COR-L47 (cell line): ENCODE data around the gene ADGRE2.

Experiments
- DNase-seq: peaks from one replicate; lab custom pipeline; 2025; lab: John Stamatoyannopoulos, UW

Gene ADGRE2

GRCh38 chr19:14735915-14736314, 42.4 kb downstream of the ADGRE2 start:
- no peak for DNase-seq

- no peak for DNase-seq
Observed at GRCh38 chr19:14733574-14733973, 44.8 kb downstream of the ADGRE2 start.

DNA sequence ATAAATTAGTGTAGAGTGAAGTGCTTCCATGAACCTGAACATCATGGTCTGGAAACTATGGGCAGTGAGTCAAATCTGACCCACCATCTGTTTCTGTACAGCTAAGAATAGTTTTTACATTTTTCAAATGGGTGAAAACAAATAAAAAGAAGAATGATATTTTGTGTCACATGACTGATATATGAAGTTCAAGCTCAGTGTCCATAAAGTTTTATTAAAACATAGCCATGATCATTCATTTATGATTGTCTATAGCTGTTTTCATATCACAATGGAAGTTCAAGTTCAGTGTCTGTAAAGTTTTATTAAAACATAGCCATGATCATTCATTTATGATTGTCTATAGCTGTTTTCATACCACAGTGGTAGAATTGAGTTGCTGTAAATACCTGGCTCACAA, 45.9 kb downstream of the ADGRE2 start:
- no peak for DNase-seq

GRCh38 chr19:14731200-14731599, 47.2 kb downstream of the ADGRE2 start:
- no peak for DNase-seq

DNA sequence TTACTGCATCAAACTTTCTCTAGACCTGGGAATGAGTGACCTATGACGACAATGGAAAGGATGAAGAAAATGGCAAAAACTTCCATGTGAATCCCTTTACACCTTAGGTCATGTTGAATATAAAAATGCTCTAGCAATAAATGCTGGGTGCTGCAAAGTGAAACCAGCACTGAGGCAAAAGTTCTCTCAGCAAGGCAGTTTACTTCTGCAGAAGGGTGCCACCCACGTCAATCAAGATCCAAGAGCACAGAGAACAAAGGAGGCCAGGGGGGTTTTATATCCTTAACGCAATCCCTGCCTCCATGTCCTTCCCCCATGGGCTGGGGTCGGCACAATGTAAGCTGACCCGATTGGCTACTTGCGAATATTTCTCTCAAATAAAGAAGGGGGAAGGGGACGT, 49.8 kb downstream of the ADGRE2 start:
- no peak for DNase-seq

- no peak for DNase-seq
Observed at GRCh38 chr19:14722127-14722526, 56.2 kb downstream of the ADGRE2 start.

GRCh38 chr19:14719162-14719561, 59.2 kb downstream of the ADGRE2 start:
- no peak for DNase-seq

DNA sequence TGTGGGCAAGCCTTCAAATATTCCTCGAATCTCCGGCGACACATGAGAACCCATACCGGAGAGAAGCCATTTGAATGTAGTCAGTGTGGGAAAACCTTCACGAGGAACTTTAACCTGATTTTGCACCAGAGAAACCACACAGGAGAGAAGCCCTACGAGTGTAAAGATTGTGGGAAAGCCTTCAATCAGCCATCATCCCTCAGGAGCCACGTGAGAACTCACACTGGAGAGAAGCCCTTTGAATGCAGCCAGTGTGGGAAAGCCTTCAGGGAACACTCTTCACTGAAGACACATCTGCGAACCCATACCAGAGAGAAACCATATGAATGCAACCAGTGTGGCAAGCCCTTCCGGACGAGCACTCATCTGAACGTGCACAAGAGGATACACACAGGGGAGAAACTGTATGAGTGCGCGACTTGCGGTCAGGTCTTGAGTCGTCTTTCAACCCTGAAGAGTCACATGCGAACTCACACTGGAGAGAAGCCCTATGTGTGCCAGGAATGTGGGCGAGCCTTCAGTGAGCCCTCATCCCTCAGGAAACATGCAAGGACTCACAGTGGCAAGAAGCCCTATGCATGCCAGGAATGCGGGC, 59.7 kb downstream of the ADGRE2 start:
- no peak for DNase-seq

GRCh38 chr19:14715841-14716240, 62.5 kb downstream of the ADGRE2 start:
- no peak for DNase-seq

- no peak for DNase-seq
Observed at GRCh38 chr19:14704450-14704849, 73.9 kb downstream of the ADGRE2 start.

DNA sequence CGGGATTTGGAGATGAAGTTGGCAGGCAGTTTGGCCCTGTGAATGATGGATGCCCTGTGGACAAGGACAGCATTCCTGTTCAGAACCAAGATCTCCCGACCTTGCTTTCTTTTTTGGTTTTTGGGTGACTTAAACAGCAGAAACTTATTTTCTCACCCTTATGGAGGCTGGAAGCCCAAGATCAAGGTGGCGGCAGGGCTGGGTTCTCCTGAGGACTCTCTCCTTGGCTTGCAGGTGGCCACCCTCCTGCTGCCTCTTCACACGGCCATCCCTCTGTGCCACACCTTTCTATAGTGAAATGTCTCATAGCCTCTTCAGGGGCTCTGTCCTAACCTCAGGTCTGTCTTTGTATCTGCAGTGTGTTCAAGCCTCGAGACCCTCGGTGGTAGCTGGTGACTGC, 74.5 kb downstream of the ADGRE2 start:
- no peak for DNase-seq

DNA sequence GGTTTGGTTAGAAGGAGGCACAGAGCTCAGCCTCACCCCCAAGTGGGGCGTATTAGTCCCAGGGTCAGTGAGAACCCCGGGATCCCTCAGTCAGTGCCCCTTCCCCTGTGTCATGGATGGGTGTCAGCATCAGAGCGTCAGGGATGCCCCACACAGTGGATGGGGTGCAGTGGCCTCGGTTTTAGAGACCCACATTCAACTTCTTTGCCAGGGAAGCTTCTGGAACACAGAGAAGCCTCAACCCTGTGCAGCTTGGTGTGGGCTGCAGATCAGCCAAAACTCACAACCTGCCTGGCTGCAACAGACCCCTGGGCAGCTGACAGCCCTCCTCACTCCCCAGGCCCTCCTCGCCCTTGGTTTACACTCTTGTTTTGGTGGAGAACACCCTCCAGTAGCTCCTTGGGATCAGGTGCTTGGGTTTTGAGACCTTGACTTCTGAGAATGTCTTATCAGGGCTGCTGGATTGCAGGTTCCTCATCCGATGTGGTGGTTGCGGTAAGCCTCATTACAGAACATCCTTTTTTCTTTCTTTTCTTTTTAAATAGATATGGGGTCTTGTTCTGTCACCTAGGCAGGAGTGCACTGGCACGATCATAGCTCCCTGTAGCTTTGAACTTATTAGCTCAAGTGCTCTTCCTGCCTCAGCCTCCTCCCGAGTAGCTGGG, 77.5 kb downstream of the ADGRE2 start:
- DNase-seq, result no peak

- DNase-seq, result no peak
Observed at GRCh38 chr19:14699641-14700040, 78.7 kb downstream of the ADGRE2 start.

GRCh38 chr19:14695471-14695870, 82.9 kb downstream of the ADGRE2 start:
- DNase-seq, result no peak

DNA sequence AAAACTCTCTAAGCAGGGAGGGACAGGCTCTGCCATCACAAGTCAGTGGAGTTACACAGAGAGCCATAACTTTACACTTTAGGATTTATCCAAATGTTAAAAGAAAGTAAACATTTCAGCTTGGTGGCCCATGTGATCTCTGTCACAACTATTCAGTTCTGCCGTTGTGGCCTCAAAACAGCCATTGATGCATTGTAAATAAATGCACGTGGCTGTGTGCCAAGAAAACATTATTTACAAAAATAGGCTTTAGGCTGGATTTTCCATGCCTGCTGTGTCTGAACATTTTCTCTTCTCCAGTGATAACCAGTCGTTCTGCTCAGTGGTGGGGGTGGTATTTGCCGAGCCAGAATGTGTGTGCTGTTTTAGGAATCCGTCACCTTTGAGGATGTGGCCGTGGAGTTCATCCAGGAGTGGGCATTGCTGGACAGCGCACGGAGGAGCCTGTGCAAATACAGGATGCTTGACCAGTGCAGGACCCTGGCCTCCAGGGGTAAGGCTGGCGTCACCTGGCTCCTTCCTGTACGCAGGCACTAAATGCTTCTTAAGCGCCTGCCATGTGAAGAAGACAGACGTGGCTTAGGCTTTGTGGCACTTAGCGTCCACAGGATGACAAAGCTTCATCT, 83.6 kb downstream of the ADGRE2 start:
- no peak for DNase-seq

- peak; percentile 93 for DNase-seq
Observed at GRCh38 chr19:14689598-14690503, 88.5 kb downstream of the ADGRE2 start, which contains the start of gene ZNF333. Gene ZNF333, plus strand, starts transcription at chr19:14690048. Its CDS starts 3,444 bp downstream, at chr19:14693492.

GRCh38 chr19:14686411-14686810, 91.9 kb downstream of the ADGRE2 start:
- DNase-seq, result peak; percentile 16

DNA sequence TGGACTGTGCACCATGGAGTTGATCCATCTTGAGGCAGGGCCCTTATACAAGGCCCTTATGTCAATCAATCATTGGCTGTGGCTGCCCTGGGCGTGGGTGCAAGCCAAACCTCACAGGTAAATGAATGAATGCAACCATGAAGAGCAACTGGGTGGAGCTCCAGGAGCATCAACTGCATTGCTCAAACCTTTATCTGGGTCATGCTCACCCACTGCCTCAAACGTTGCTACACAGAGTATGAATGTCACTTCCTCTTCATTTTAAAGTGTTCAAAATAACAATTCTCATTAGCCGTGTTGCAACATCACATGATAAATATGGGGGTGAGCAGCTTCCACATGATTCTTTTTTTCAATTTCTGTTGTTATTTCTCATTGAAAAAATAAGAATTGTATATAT, 94.9 kb downstream of the ADGRE2 start:
- DNase-seq, result no peak
